Naive thymus-derived CD4-positive, alpha-beta T cell (primary cell): ENCODE measurements around the gene KLK10. TPM values are rescaled to one million over a fixed set of nuclear protein-coding genes. Genes with fewer than 3 reads are reported as not detected.
A peak's percentile ranks its signal among the peaks of the same experiment; 100 is the strongest.
"Not testable (repeated sequence)": the region's sequence is repeated elsewhere in the genome, so short reads cannot be mapped to it uniquely, and the experiment has no call there.

Experiments used
- ATAC-seq: fragments of 150-1000 bp; cut with Tn5 transposase; 2 replicates; pipeline ENCODE4 v1.10.0; 2021; ENCODE audit warnings: mild to moderate bottlenecking, moderate library complexity
- CTCF ChIA-PET: fragments of 350-600 bp; sonication (Branson Sonifier 250); formaldehyde crosslinking; loops from one replicate; lab custom pipeline; 2021; ENCODE audit warnings: antibody characterized with exemption; lab: Charles Lee
- POLR2A ChIA-PET: fragments of 350-600 bp; sonication (Branson Sonifier 250); formaldehyde crosslinking; loops from one replicate; lab custom pipeline; 2021; ENCODE audit warnings: antibody characterized with exemption, inconsistent platforms; lab: Charles Lee
- DNase-seq, 9 donors: peaks; one replicate each; pipeline versions ENCODE4 v3.0.0 to v3.0.0-alpha.2; 2020 to 2022; ENCODE audit warnings: mixed read lengths in 1 of 9
- H3K27ac ChIP-seq: one replicate; pipeline ENCODE4 v1.7.0; 2013; ENCODE audit warnings: mild to moderate bottlenecking, low read depth, low read length, moderate library complexity
- H3K27me3 ChIP-seq, 2 donors: one replicate each; pipeline ENCODE4 v1.7.0; 2013; ENCODE audit warnings: low read length in 2 of 2, mild to moderate bottlenecking in 2 of 2, moderate library complexity in 2 of 2; ENCODE audit not compliant: control insufficient read depth in 2 of 2, insufficient read depth in 2 of 2
- H3K36me3 ChIP-seq, 3 experiments: 1 replicate in 2 of 3; 2 replicates in 1 of 3; pipeline ENCODE4 v1.7.0; 2013; ENCODE audit warnings: low read length in 3 of 3, mild to moderate bottlenecking in 3 of 3, moderate library complexity in 1 of 3; ENCODE audit not compliant: insufficient read depth in 3 of 3, control insufficient read depth in 2 of 3
- H3K4me1 ChIP-seq, 2 donors: one replicate each; pipeline ENCODE4 v1.7.0; 2013; ENCODE audit warnings: low read length in 2 of 2, mild to moderate bottlenecking in 2 of 2, moderate library complexity in 1 of 2; ENCODE audit not compliant: control insufficient read depth in 2 of 2, insufficient read depth in 2 of 2
- H3K4me3 ChIP-seq: 2 replicates; pipeline ENCODE4 v1.7.0; 2013; ENCODE audit warnings: mild to moderate bottlenecking, low read length
- H3K9me3 ChIP-seq, 3 experiments: 1 replicate in 2 of 3; 2 replicates in 1 of 3; pipeline ENCODE4 v1.7.0; 2013; ENCODE audit warnings: low read length in 3 of 3; ENCODE audit not compliant: control insufficient read depth in 2 of 3
- H3K27ac Mint-ChIP-seq, 9 donors: one replicate each; pipeline ENCODE4 v1.8.0; 2020 to 2022; ENCODE audit warnings: mixed read lengths in 9 of 9, mild to moderate bottlenecking in 8 of 9, moderate library complexity in 5 of 9, inconsistent platforms in 2 of 9
- H3K27me3 Mint-ChIP-seq, 5 donors: one replicate each; pipeline ENCODE4 v1.8.0; 2021 to 2022; ENCODE audit warnings: mixed read lengths in 5 of 5, mild to moderate bottlenecking in 1 of 5
- H3K36me3 Mint-ChIP-seq, 5 donors: one replicate each; pipeline ENCODE4 v1.8.0; 2020 to 2022; ENCODE audit warnings: mixed read lengths in 5 of 5, mild to moderate bottlenecking in 3 of 5, inconsistent platforms in 1 of 5
- H3K4me1 Mint-ChIP-seq, 7 donors: one replicate each; pipeline ENCODE4 v1.8.0; 2020 to 2022; ENCODE audit warnings: mixed read lengths in 7 of 7, mild to moderate bottlenecking in 3 of 7, inconsistent platforms in 1 of 7
- H3K4me3 Mint-ChIP-seq, 10 donors: one replicate each; pipeline ENCODE4 v1.8.0; 2020 to 2022; ENCODE audit warnings: mild to moderate bottlenecking in 10 of 10, mixed read lengths in 10 of 10, moderate library complexity in 6 of 10, inconsistent platforms in 2 of 10
- H3K9me3 Mint-ChIP-seq, 11 donors: one replicate each; pipeline ENCODE4 v1.8.0; 2020 to 2022; ENCODE audit warnings: mixed read lengths in 11 of 11, mild to moderate bottlenecking in 4 of 11, inconsistent platforms in 1 of 11, moderate library complexity in 1 of 11
- intact Hi-C, 2 donors: fragments of 100-400 bp; cut with micrococcal nuclease; formaldehyde crosslinking; loops; one replicate each; pipeline ENCODE4 v1.15.1; 2023
- polyA plus RNA-seq, 2 donors: library from polyadenylated mRNA; unstranded; fragments of 300-500 nt; fragmentation: Illumina TruSeq; gene quantifications; one replicate each; pipeline ENCODE4 v1.2.3, GENCODE V29; 2021
- total RNA-seq, 6 experiments: library from RNA in 5 of 6; stranded (reverse) in 5 of 6; gene quantifications; 1 replicate in 5 of 6; 2 replicates in 1 of 6; pipeline ENCODE4 v1.2.3 and lab custom pipeline; 2021 to 2026

The KLK10 gene
- total and polyA plus RNA-seq, 7 experiments from 2014 or later = not detected

DNA sequence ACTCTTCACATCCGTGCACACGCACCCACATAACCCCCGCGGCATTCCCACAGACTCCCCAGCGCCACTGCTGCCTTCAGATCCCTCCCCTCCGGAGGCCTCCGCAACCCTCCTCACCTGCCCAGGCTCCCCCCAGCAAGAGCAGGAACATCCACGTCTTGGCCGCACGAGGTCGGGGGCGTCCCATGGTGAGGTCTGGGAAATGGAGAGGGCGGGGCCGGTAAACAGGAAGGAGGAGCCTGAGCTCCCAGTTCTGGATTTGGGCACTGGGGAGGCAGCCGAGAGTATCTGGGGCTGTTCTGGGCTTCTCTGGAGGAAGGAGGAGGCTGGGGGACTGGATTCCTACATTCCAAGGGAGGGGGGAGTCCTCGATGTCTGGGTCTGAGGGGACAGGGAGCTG is 18.5 kb downstream of the KLK10 start:
- Histone ChIP-seq H3K27me3 (peaks cover 0 to 6% of the 10 kb centered on the region in 2 donors), H3K27ac (no peak overlapping the region)
- no peaks in the 10 kb centered on the region for H3K36me3 Mint-ChIP-seq

DNA sequence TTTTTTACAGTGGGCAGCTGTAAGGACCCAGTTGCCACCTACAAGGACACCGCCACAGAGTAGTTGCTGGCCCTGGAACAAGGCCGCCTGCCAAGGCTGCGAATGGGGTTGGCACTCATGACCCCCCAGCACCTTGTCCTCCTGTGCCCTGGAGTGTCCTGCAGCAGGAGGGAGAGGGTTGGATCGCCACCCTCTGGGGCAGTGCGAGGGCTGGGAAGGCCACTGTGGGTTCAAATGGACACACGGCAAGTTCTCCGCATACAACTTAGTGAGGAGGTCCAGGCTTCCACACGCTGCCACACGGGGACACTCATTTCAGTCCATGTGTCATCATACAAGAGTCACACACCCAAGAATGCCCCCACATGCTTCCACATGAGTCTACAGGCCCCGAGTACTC is 19.1 kb downstream of the KLK10 start:
- H3K27me3 ChIP-seq = peaks cover 0 to 6% of the 10 kb centered on the region in 2 donors
- no peak for DNase-seq
- no peak overlapping the region for H3K27ac ChIP-seq
- ChIA-PET POLR2A (no interaction called here), CTCF (no interaction called here)
- Mint-ChIP-seq H3K9me3 (no peaks in the 10 kb centered on the region), H3K27ac (no peak overlapping the region), H3K4me1 (peaks cover 0 to 5% (median 0%) of the 10 kb centered on the region in 7 donors), H3K36me3 (no peaks in the 10 kb centered on the region), H3K4me3 (no peak overlapping the region), H3K27me3 (peaks cover 0 to 58% (median 56%) of the 10 kb centered on the region in 5 donors)
- ATAC-seq = no peak
- H3K4me1 ChIP-seq = no peaks in the 10 kb centered on the region
- intact Hi-C loops = no loop called here
- no peak overlapping the region for H3K4me3 ChIP-seq
- no peaks in the 10 kb centered on the region for H3K9me3 ChIP-seq
- H3K36me3 ChIP-seq = no peaks in the 10 kb centered on the region

More for the DNA sequence above, 18.5 kb downstream of the KLK10 start:
- Histone ChIP-seq H3K4me1 (no peaks in the 10 kb centered on the region), H3K36me3 (no peaks in the 10 kb centered on the region), H3K9me3 (no peaks in the 10 kb centered on the region), H3K4me3 (no peak overlapping the region)
- intact Hi-C loops = no loop called here
- H3K27ac Mint-ChIP-seq = no peak overlapping the region
- H3K27me3 Mint-ChIP-seq = peaks cover 0 to 57% (median 54%) of the 10 kb centered on the region in 5 donors
- no peak overlapping the region for H3K4me3 Mint-ChIP-seq
- no peaks in the 10 kb centered on the region for H3K9me3 Mint-ChIP-seq
- DNase-seq (no peak), ATAC-seq (no peak)
- ChIA-PET POLR2A (no interaction called here), CTCF (no interaction called here)
- H3K4me1 Mint-ChIP-seq = peaks cover 0 to 5% (median 0%) of the 10 kb centered on the region in 7 donors

DNA sequence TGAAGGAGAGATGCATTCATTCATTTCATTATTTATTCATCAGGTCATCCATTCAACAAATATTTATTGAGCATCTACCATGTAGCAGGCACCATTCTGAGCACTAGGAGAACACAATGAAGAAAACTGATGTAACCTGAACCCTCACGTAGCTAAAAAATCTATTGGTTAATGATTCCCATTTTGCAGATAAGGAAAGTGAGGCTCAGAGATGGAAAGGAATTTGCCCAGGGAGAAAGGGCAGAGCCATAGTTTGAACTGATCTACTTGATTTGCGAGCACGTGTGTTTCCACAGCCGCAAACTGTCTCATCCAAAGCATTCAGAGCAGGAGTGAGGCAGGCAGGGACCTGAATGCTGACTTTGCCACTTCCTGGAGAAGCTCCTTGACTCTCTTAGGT is 20.8 kb downstream of the KLK10 start:
- ChIA-PET POLR2A (no interaction called here), CTCF (no interaction called here)
- Histone ChIP-seq H3K27me3 (peaks cover 0 to 6% of the 10 kb centered on the region in 2 donors), H3K36me3 (no peaks in the 10 kb centered on the region), H3K4me1 (no peaks in the 10 kb centered on the region), H3K9me3 (no peaks in the 10 kb centered on the region), H3K4me3 (no peak overlapping the region), H3K27ac (no peak overlapping the region)
- intact Hi-C loops = no loop called here
- ATAC-seq = no peak
- Mint-ChIP-seq H3K27me3 (peaks cover 0 to 54% (median 46%) of the 10 kb centered on the region in 5 donors), H3K4me3 (peak overlapping the region in 1 of 10 donors; percentile 48), H3K36me3 (no peaks in the 10 kb centered on the region), H3K4me1 (peaks cover 0 to 5% (median 0%) of the 10 kb centered on the region in 7 donors), H3K9me3 (peaks cover 0 to 2% (median 0%) of the 10 kb centered on the region in 11 donors), H3K27ac (no peak overlapping the region)
- no peak for DNase-seq

- no peak overlapping the region for H3K4me3 ChIP-seq
- intact Hi-C loops = no loop called here
- Mint-ChIP-seq H3K9me3 (peaks cover 0 to 2% (median 0%) of the 10 kb centered on the region in 11 donors), H3K4me3 (no peak overlapping the region), H3K4me1 (peaks cover 0 to 5% (median 0%) of the 10 kb centered on the region in 7 donors), H3K36me3 (no peaks in the 10 kb centered on the region), H3K27me3 (peaks cover 0 to 53% (median 41%) of the 10 kb centered on the region in 5 donors), H3K27ac (no peak overlapping the region)
- no peaks in the 10 kb centered on the region for H3K4me1 ChIP-seq
- DNase-seq (no peak), ATAC-seq (no peak)
- no peaks in the 10 kb centered on the region for H3K9me3 ChIP-seq
- POLR2A ChIA-PET = no interaction called here
- no peaks in the 10 kb centered on the region for H3K36me3 ChIP-seq
- no peak overlapping the region for H3K27ac ChIP-seq
- H3K27me3 ChIP-seq = peaks cover 0 to 6% of the 10 kb centered on the region in 2 donors
- CTCF ChIA-PET = no interaction called here
Observed at GRCh38 chr19:50998061-50998460, 21.4 kb downstream of the KLK10 start.

- H3K36me3 Mint-ChIP-seq = no peaks in the 10 kb centered on the region
- ChIA-PET POLR2A (no interaction called here), CTCF (no interaction called here)
- DNase-seq (no peak), ATAC-seq (no peak)
- H3K4me3 ChIP-seq = no peak overlapping the region
- peaks cover 11 to 46% (median 37%) of the 10 kb centered on the region in 5 donors for H3K27me3 Mint-ChIP-seq
- H3K9me3 Mint-ChIP-seq = peaks cover 0 to 3% (median 0%) of the 10 kb centered on the region in 11 donors
- no peak overlapping the region for H3K27ac Mint-ChIP-seq
- H3K4me1 ChIP-seq = no peaks in the 10 kb centered on the region
- no peaks in the 10 kb centered on the region for H3K4me1 Mint-ChIP-seq
- no peaks in the 10 kb centered on the region for H3K36me3 ChIP-seq
- no peaks in the 10 kb centered on the region for H3K9me3 ChIP-seq
- intact Hi-C loops = no loop called here
- H3K4me3 Mint-ChIP-seq = no peak overlapping the region
- H3K27me3 ChIP-seq = no peaks in the 10 kb centered on the region
- H3K27ac ChIP-seq = no peak overlapping the region
Observed at GRCh38 chr19:50994129-50994528, 25.4 kb downstream of the KLK10 start.

DNA sequence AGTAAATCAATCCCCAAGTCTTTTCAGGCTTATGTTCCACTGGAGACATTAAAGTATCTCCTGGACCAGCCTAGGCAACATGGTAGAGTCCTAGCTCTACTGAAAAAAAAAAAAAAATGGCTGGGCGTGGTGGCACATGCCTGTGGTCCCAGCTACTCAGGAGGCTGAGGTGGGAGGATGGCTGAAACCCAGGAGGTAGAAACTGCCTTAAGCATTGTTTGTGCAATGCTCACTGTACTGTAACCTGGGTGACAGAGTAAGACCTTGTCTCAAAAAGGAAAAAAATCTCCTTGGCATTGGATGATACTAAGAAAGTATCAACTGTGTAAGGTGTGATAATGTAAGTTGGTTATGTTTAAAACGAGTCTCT is 26.9 kb downstream of the KLK10 start:
- Histone ChIP-seq H3K4me3 (no peak overlapping the region), H3K4me1 (no peaks in the 10 kb centered on the region), H3K27me3 (no peaks in the 10 kb centered on the region), H3K9me3 (no peaks in the 10 kb centered on the region), H3K36me3 (no peaks in the 10 kb centered on the region), H3K27ac (no peak overlapping the region)
- Mint-ChIP-seq H3K4me1 (no peaks in the 10 kb centered on the region), H3K4me3 (no peak overlapping the region), H3K27ac (no peak overlapping the region), H3K9me3 (peaks cover 0 to 5% (median 2%) of the 10 kb centered on the region in 11 donors), H3K27me3 (peaks cover 15 to 45% (median 40%) of the 10 kb centered on the region in 5 donors), H3K36me3 (peaks cover 0 to 4% (median 0%) of the 10 kb centered on the region in 5 donors)
- ATAC-seq = no peak
- POLR2A ChIA-PET = no interaction called here
- no peak for DNase-seq
- intact Hi-C loops = no loop called here
- CTCF ChIA-PET = no interaction called here

GRCh38 chr19:50984416-50984815 is 35.1 kb downstream of the KLK10 start:
- DNase-seq, H3K4me3 Mint-ChIP-seq, H3K27ac ChIP-seq, H3K36me3 ChIP-seq, H3K4me1 Mint-ChIP-seq, H3K9me3 Mint-ChIP-seq, H3K4me3 ChIP-seq, POLR2A ChIA-PET, CTCF ChIA-PET, H3K27me3 ChIP-seq, H3K27ac Mint-ChIP-seq, ATAC-seq, H3K4me1 ChIP-seq, H3K36me3 Mint-ChIP-seq, intact Hi-C loops, H3K9me3 ChIP-seq: not testable (repeated sequence)
- peaks cover 21 to 71% (median 54%) of the 10 kb centered on the region in 5 donors for H3K27me3 Mint-ChIP-seq
